Measurements from ENCODE around the gene ALKBH8. TPM values are rescaled to one million over a fixed set of nuclear protein-coding genes. Genes with fewer than 3 reads are reported as not detected.

The ALKBH8 gene
- total and polyA plus RNA-seq, 12 donors, result 2.2 to 7.8 (median 6.4) TPM

- peaks cover 5 to 21% (median 18%) of the 10 kb centered on the region in 9 donors for H3K4me1 ChIP-seq
- peak in 5 of 8 donors; percentile 17 to 37 (median 27) for ATAC-seq
These were observed 108.4 kb downstream of the ALKBH8 start for GRCh38 chr11:107457205-107457557.

GRCh38 chr11:107453594-107454286 is 111.8 kb downstream of the ALKBH8 start:
- no peak overlapping the region for H3K27ac ChIP-seq
- no peaks in the 10 kb centered on the region for H3K9me3 ChIP-seq
- ATAC-seq, result no peak
- peaks cover 0 to 51% (median 15%) of the 10 kb centered on the region in 9 donors for H3K36me3 ChIP-seq
- H3K27me3 ChIP-seq, result no peaks in the 10 kb centered on the region
- no peak for DNase-seq
- peaks cover 5 to 21% (median 18%) of the 10 kb centered on the region in 9 donors for H3K4me1 ChIP-seq
- intact Hi-C loops (cut with DNase I), result loop anchor here in 1 of 10 donors (10.0 kb wide), 1 partner anchor 111 kb away; the partner anchor contains the start of gene ALKBH8
- no peak overlapping the region for H3K4me3 ChIP-seq
- no peak for TF ChIP-seq CTCF (IDR thresholded peaks at IDR 0.05)
- 93 to 95% methylated on average over 5 of the region's 5 CpGs for WGBS, 2 donors

More at GRCh38 chr11:107457205-107457557, 108.4 kb downstream of the ALKBH8 start:
- Histone ChIP-seq H3K9me3 (no peaks in the 10 kb centered on the region), H3K4me3 (peak overlapping the region; percentile 46 to 96 (median 76)), H3K36me3 (peaks cover 0 to 36% (median 15%) of the 10 kb centered on the region in 9 donors), H3K27ac (peak overlapping the region in 9 of 10 donors; percentile 4 to 85 (median 79)), H3K27me3 (no peaks in the 10 kb centered on the region)
- no peak for DNase-seq
- intact Hi-C loops (cut with DNase I), result loop anchor here in 1 of 10 donors (10.0 kb wide), 1 partner anchor 108 kb away; the partner anchor contains the start of gene ALKBH8
- no peak for TF ChIP-seq CTCF (IDR thresholded peaks at IDR 0.05)
- 1% methylated on average over 6 of the region's 6 CpGs for WGBS, 2 donors

Other genes with a start within 250 kb of the ALKBH8 start
- gene CWF19L2, start 107.9 kb downstream of the ALKBH8 start, total RNA-seq, result 10 to 100 TPM in 1 of 10 donors, 1 to 10 TPM in 9; 6.5 to 11.7 (median 8.0) TPM
- gene CWF19L2, start 107.9 kb downstream of the ALKBH8 start, polyA plus RNA-seq, result 10 to 100 TPM in 1 of 2 donors, 1 to 10 TPM in 1; 3.1 to 10.1 TPM
- gene ELMOD1, start 25.4 kb upstream of the ALKBH8 start, total RNA-seq, result 1 to 10 TPM in 1 of 10 donors, under 1 TPM in 8, not detected in 1; 0.18 to 1.0 (median 0.39) TPM
- gene ELMOD1, start 25.4 kb upstream of the ALKBH8 start, polyA plus RNA-seq, result under 1 TPM; 0.10 to 0.29 TPM
- 10 to 100 TPM in 4 of 10 donors, 1 to 10 TPM in 5, under 1 TPM in 1; 0.93 to 44.4 (median 9.2) TPM for gene SLN, start 146.3 kb upstream of the ALKBH8 start, total RNA-seq
- 10 to 100 TPM in 1 of 2 donors, 1 to 10 TPM in 1; 3.0 to 15.6 TPM for gene SLN, start 146.3 kb upstream of the ALKBH8 start, polyA plus RNA-seq

All from heart right ventricle (tissue), 16 donors.